GM23338 (cell line): ENCODE measurements around the gene TXNDC15. TPM values are rescaled to one million over a fixed set of nuclear protein-coding genes. Genes with fewer than 3 reads are reported as not detected.

ENCODE experiments used
- ATAC-seq: fragments of 200-7000 bp; cut with Tn5 transposase; 3 replicates; pipeline ENCODE4 v1.9.1; 2020
- DNase-seq: peaks from one replicate; pipeline ENCODE4 v3.0.0-alpha.2; 2015; ENCODE audit warnings: low spot score
- H2AFZ ChIP-seq: fragments of 200-600 bp; sonication (generic); 2 replicates; pipeline ENCODE4 v1.8.0; 2016; ENCODE audit warnings: antibody characterized with exemption, mild to moderate bottlenecking, moderate library complexity
- H3F3A ChIP-seq: fragments of 200-600 bp; sonication (generic); replicated peaks from 2 replicates; pipeline ENCODE4 v1.8.0; 2017; ENCODE audit warnings: antibody characterized with exemption, mixed run types, low read depth
- H3K27ac ChIP-seq: fragments of 200-600 bp; sonication (generic); 2 replicates; pipeline ENCODE4 v1.6.1; 2016; ENCODE audit warnings: low read depth
- H3K27me3 ChIP-seq: fragments of 200-600 bp; sonication (generic); 2 replicates; pipeline ENCODE4 v1.8.0; 2016; ENCODE audit warnings: mild to moderate bottlenecking, mixed run types, moderate library complexity; ENCODE audit not compliant: insufficient read depth
- H3K36me3 ChIP-seq: fragments of 200-600 bp; sonication (generic); 2 replicates; pipeline ENCODE4 v1.8.0; 2016; ENCODE audit warnings: mild to moderate bottlenecking; ENCODE audit not compliant: insufficient read depth
- H3K4me1 ChIP-seq: fragments of 200-600 bp; sonication (generic); 2 replicates; pipeline ENCODE4 v1.8.0; 2016; ENCODE audit warnings: mild to moderate bottlenecking, moderate library complexity; ENCODE audit not compliant: insufficient read depth
- H3K4me2 ChIP-seq: fragments of 200-600 bp; sonication (generic); 2 replicates; pipeline ENCODE4 v1.7.1; 2017; ENCODE audit warnings: mixed run types
- H3K4me3 ChIP-seq: fragments of 200-600 bp; sonication (generic); 2 replicates; pipeline ENCODE4 v1.6.1; 2016; ENCODE audit warnings: mixed run types
- H3K79me2 ChIP-seq: fragments of 200-600 bp; sonication (generic); replicated peaks from 2 replicates; pipeline ENCODE4 v1.8.0; 2017; ENCODE audit warnings: mild to moderate bottlenecking; ENCODE audit not compliant: insufficient read depth
- H3K9me2 ChIP-seq: fragments of 200-600 bp; sonication (generic); 2 replicates; pipeline ENCODE4 v1.8.0; 2017; ENCODE audit not compliant: insufficient read depth
- H4K20me1 ChIP-seq: fragments of 200-600 bp; sonication (generic); replicated peaks from 2 replicates; pipeline ENCODE4 v1.8.0; 2017; ENCODE audit warnings: mild to moderate bottlenecking; ENCODE audit not compliant: insufficient read depth
- H3K27ac Mint-ChIP-seq: 2 replicates; pipeline ENCODE4 v1.8.0; 2020; ENCODE audit warnings: inconsistent platforms, mild to moderate bottlenecking, moderate library complexity, mixed read lengths
- H3K27me3 Mint-ChIP-seq: 3 replicates; pipeline ENCODE4 v1.8.0; 2022; ENCODE audit warnings: low read depth, mild to moderate bottlenecking, moderate library complexity, mixed read lengths, inconsistent platforms; ENCODE audit not compliant: insufficient read depth, poor library complexity
- H3K36me3 Mint-ChIP-seq: 3 replicates; pipeline ENCODE4 v1.8.0; 2021; ENCODE audit warnings: low read depth, mild to moderate bottlenecking, inconsistent platforms, moderate library complexity, mixed read lengths
- H3K4me1 Mint-ChIP-seq: 3 replicates; pipeline ENCODE4 v1.8.0; 2020; ENCODE audit warnings: mild to moderate bottlenecking, inconsistent platforms, mixed read lengths
- H3K4me3 Mint-ChIP-seq: 3 replicates; pipeline ENCODE4 v1.8.0; 2021; ENCODE audit warnings: moderate library complexity, mild to moderate bottlenecking, inconsistent platforms, mixed read lengths
- H3K9me3 Mint-ChIP-seq: 3 replicates; pipeline ENCODE4 v1.8.0; 2020; ENCODE audit warnings: moderate library complexity, mild to moderate bottlenecking, inconsistent platforms, mixed read lengths
- CREB1 ChIP-seq: fragments of 250-450 bp; sonication (Bioruptor Pico); IDR thresholded peaks from 2 replicates; pipeline ENCODE4 v1.5.0; 2020; ENCODE audit warnings: low read depth, mild to moderate bottlenecking, moderate library complexity
- EZH2 ChIP-seq: fragments of 200-600 bp; sonication (generic); IDR thresholded peaks from one replicate; pipeline ENCODE4 v1.8.0; 2017; ENCODE audit warnings: antibody characterized with exemption, mild to moderate bottlenecking, low read depth; ENCODE audit not compliant: unreplicated experiment
- STAT1 ChIP-seq: IDR thresholded peaks from one replicate; pipeline ENCODE4 v1.6.1; 2016; ENCODE audit warnings: antibody characterized with exemption; ENCODE audit not compliant: unreplicated experiment
- ZNF114 ChIP-seq: fragments of 250-450 bp; sonication (Bioruptor Pico); IDR thresholded peaks from 2 replicates; pipeline ENCODE4 v1.5.0; 2020; ENCODE audit warnings: mild to moderate bottlenecking, moderate library complexity
- ZNF331 ChIP-seq: fragments of 250-450 bp; sonication (Bioruptor Pico); IDR thresholded peaks from 2 replicates; pipeline ENCODE4 v1.5.0; 2020; ENCODE audit warnings: low read depth, mild to moderate bottlenecking, moderate library complexity
- polyA plus RNA-seq: library from polyadenylated mRNA; unstranded; fragments of >200 nt; fragmentation: Nextera tagmentation; extraction: Ambion mirVana; gene quantifications from 2 replicates; pipeline ENCODE4 v1.2.1, GENCODE V29; 2016
- total RNA-seq: library from RNA; depleted of rRNA; stranded (reverse); fragments of >200 nt; shearing (Covaris generic); gene quantifications from 2 replicates; pipeline ENCODE4 v1.2.3, GENCODE V29; 2014
- TF ChIP-seq, protein P1 (sequence below), 2 experiments: fragments of 200-600 bp in 1 of 2; sonication (generic) in 1 of 2; conservative IDR thresholded peaks; 2 replicates each; pipeline versions ENCODE4 v1.5.1 to v1.6.1; 2016 to 2017; ENCODE audit warnings: antibody characterized with exemption in 2 of 2, low read depth in 2 of 2, mild to moderate bottlenecking in 2 of 2, moderate library complexity in 1 of 2
- TF ChIP-seq, protein P2 (sequence below): IDR thresholded peaks from one replicate; pipeline ENCODE4 v1.6.1; 2018; ENCODE audit warnings: antibody characterized with exemption; ENCODE audit not compliant: unreplicated experiment
- TF ChIP-seq, protein P3 (sequence below): IDR thresholded peaks from 2 replicates; pipeline ENCODE4 v1.6.1; 2016; ENCODE audit warnings: antibody characterized with exemption
- TF ChIP-seq, protein P4 (sequence below): fragments of 250-450 bp; sonication (Bioruptor Pico); IDR thresholded peaks from 2 replicates; pipeline ENCODE4 v1.5.0; 2020; ENCODE audit warnings: mild to moderate bottlenecking, moderate library complexity

The TXNDC15 gene
- total and polyA plus RNA-seq, 2 experiments from 2014 or later = 24.4 to 28.5 TPM

DNA sequence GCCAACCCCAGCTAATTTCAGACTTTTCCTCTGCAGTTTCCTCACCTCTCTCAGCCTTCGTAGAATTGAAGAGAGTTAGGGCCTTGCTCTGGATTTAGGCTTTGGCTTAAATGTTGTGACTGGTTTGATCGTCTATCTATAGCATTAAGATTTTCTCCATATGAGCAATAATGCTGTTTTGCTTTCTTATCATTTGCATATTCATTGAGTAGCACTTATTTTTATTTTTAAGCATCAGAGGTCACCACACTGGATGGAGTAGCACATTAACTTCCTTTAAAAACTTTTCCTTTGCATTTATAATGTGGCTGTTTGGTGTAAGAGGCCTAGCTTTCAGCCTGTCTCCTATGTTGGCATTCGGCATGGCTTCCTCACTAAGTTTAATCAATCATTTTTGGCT, 18.1 kb downstream of the TXNDC15 start:
- H3K4me3 Mint-ChIP-seq = no peak overlapping the region
- H3K27ac Mint-ChIP-seq = no peak overlapping the region
- no peaks in the 10 kb centered on the region for H3K27me3 ChIP-seq
- no peaks in the 10 kb centered on the region for H3K79me2 ChIP-seq
- H3K36me3 ChIP-seq = peaks cover 4% of the 10 kb centered on the region; the same call in 1 of the 2 replicates
- no peak overlapping the region for H2AFZ ChIP-seq
- H3K4me1 Mint-ChIP-seq = peaks cover 9% of the 10 kb centered on the region; the same call in 2 of the 3 replicates
- no peaks in the 10 kb centered on the region for H3K9me3 Mint-ChIP-seq
- no peak for ATAC-seq
- H3F3A ChIP-seq = no peaks in the 10 kb centered on the region
- H3K4me2 ChIP-seq = no peak overlapping the region
- no peak for DNase-seq
- H3K36me3 Mint-ChIP-seq = peaks cover 12% of the 10 kb centered on the region; the same call in 2 of the 3 replicates
- H3K27ac ChIP-seq = no peak overlapping the region
- peaks cover 8% of the 10 kb centered on the region for H3K27me3 Mint-ChIP-seq
- TF ChIP-seq EZH2 (no peak), STAT1 (no peak)
- TF ChIP-seq, protein P1, sequence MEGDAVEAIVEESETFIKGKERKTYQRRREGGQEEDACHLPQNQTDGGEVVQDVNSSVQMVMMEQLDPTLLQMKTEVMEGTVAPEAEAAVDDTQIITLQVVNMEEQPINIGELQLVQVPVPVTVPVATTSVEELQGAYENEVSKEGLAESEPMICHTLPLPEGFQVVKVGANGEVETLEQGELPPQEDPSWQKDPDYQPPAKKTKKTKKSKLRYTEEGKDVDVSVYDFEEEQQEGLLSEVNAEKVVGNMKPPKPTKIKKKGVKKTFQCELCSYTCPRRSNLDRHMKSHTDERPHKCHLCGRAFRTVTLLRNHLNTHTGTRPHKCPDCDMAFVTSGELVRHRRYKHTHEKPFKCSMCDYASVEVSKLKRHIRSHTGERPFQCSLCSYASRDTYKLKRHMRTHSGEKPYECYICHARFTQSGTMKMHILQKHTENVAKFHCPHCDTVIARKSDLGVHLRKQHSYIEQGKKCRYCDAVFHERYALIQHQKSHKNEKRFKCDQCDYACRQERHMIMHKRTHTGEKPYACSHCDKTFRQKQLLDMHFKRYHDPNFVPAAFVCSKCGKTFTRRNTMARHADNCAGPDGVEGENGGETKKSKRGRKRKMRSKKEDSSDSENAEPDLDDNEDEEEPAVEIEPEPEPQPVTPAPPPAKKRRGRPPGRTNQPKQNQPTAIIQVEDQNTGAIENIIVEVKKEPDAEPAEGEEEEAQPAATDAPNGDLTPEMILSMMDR (conservative IDR thresholded peaks at IDR 0.05; ENCODE audit: low read depth in 2 of 2) = no peak
- H3K4me1 ChIP-seq = no peaks in the 10 kb centered on the region
- no peaks in the 10 kb centered on the region for H3K9me2 ChIP-seq
- no peak overlapping the region for H3K4me3 ChIP-seq
- H4K20me1 ChIP-seq = no peaks in the 10 kb centered on the region; the same call in 1 of the 2 replicates

DNA sequence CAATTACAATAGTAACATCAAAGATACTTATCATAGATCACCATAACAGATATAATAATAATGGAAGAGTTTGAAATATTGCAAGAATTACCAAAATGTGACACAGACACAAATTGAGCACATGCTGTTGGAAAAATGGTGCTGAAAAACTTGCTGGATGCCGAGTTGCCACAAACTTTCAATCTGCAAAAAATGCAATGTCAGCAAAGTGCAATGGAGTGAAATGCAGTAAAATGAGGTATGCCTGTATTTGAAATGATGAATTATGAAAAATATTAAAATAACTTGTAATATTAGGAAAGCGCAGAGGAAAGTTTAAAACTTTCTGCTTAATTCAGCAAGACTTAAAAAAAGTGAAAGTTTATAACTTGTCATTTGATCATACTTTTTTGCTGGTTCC, 18.8 kb downstream of the TXNDC15 start:
- no peaks in the 10 kb centered on the region for H3K79me2 ChIP-seq
- no peak overlapping the region for H3K4me3 Mint-ChIP-seq
- TF ChIP-seq, protein P2, sequence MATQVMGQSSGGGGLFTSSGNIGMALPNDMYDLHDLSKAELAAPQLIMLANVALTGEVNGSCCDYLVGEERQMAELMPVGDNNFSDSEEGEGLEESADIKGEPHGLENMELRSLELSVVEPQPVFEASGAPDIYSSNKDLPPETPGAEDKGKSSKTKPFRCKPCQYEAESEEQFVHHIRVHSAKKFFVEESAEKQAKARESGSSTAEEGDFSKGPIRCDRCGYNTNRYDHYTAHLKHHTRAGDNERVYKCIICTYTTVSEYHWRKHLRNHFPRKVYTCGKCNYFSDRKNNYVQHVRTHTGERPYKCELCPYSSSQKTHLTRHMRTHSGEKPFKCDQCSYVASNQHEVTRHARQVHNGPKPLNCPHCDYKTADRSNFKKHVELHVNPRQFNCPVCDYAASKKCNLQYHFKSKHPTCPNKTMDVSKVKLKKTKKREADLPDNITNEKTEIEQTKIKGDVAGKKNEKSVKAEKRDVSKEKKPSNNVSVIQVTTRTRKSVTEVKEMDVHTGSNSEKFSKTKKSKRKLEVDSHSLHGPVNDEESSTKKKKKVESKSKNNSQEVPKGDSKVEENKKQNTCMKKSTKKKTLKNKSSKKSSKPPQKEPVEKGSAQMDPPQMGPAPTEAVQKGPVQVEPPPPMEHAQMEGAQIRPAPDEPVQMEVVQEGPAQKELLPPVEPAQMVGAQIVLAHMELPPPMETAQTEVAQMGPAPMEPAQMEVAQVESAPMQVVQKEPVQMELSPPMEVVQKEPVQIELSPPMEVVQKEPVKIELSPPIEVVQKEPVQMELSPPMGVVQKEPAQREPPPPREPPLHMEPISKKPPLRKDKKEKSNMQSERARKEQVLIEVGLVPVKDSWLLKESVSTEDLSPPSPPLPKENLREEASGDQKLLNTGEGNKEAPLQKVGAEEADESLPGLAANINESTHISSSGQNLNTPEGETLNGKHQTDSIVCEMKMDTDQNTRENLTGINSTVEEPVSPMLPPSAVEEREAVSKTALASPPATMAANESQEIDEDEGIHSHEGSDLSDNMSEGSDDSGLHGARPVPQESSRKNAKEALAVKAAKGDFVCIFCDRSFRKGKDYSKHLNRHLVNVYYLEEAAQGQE = no peak
- TF ChIP-seq, protein P3, sequence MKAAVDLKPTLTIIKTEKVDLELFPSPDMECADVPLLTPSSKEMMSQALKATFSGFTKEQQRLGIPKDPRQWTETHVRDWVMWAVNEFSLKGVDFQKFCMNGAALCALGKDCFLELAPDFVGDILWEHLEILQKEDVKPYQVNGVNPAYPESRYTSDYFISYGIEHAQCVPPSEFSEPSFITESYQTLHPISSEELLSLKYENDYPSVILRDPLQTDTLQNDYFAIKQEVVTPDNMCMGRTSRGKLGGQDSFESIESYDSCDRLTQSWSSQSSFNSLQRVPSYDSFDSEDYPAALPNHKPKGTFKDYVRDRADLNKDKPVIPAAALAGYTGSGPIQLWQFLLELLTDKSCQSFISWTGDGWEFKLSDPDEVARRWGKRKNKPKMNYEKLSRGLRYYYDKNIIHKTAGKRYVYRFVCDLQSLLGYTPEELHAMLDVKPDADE = no peak
- TF ChIP-seq ZNF331 (no peak), ZNF114 (CRISPR knock-in tag) (no peak), STAT1 (no peak), CREB1 (CRISPR knock-in tag) (no peak)
- TF ChIP-seq, protein P4, sequence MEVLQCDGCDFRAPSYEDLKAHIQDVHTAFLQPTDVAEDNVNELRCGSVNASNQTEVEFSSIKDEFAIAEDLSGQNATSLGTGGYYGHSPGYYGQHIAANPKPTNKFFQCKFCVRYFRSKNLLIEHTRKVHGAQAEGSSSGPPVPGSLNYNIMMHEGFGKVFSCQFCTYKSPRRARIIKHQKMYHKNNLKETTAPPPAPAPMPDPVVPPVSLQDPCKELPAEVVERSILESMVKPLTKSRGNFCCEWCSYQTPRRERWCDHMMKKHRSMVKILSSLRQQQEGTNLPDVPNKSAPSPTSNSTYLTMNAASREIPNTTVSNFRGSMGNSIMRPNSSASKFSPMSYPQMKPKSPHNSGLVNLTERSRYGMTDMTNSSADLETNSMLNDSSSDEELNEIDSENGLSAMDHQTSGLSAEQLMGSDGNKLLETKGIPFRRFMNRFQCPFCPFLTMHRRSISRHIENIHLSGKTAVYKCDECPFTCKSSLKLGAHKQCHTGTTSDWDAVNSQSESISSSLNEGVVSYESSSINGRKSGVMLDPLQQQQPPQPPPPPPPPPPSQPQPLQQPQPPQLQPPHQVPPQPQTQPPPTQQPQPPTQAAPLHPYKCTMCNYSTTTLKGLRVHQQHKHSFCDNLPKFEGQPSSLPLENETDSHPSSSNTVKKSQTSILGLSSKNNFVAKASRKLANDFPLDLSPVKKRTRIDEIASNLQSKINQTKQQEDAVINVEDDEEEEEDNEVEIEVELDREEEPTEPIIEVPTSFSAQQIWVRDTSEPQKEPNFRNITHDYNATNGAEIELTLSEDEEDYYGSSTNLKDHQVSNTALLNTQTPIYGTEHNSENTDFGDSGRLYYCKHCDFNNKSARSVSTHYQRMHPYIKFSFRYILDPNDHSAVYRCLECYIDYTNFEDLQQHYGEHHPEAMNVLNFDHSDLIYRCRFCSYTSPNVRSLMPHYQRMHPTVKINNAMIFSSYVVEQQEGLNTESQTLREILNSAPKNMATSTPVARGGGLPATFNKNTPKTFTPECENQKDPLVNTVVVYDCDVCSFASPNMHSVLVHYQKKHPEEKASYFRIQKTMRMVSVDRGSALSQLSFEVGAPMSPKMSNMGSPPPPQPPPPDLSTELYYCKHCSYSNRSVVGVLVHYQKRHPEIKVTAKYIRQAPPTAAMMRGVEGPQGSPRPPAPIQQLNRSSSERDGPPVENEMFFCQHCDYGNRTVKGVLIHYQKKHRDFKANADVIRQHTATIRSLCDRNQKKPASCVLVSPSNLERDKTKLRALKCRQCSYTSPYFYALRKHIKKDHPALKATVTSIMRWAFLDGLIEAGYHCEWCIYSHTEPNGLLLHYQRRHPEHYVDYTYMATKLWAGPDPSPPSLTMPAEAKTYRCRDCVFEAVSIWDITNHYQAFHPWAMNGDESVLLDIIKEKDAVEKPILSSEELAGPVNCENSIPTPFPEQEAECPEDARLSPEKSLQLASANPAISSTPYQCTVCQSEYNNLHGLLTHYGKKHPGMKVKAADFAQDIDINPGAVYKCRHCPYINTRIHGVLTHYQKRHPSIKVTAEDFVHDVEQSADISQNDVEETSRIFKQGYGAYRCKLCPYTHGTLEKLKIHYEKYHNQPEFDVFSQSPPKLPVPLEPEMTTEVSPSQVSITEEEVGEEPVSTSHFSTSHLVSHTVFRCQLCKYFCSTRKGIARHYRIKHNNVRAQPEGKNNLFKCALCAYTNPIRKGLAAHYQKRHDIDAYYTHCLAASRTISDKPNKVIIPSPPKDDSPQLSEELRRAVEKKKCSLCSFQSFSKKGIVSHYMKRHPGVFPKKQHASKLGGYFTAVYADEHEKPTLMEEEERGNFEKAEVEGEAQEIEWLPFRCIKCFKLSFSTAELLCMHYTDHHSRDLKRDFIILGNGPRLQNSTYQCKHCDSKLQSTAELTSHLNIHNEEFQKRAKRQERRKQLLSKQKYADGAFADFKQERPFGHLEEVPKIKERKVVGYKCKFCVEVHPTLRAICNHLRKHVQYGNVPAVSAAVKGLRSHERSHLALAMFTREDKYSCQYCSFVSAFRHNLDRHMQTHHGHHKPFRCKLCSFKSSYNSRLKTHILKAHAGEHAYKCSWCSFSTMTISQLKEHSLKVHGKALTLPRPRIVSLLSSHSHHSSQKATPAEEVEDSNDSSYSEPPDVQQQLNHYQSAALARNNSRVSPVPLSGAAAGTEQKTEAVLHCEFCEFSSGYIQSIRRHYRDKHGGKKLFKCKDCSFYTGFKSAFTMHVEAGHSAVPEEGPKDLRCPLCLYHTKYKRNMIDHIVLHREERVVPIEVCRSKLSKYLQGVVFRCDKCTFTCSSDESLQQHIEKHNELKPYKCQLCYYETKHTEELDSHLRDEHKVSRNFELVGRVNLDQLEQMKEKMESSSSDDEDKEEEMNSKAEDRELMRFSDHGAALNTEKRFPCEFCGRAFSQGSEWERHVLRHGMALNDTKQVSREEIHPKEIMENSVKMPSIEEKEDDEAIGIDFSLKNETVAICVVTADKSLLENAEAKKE = no peak

More for the DNA sequence above, 18.8 kb downstream of the TXNDC15 start:
- H2AFZ ChIP-seq = no peak overlapping the region
- DNase-seq (no peak), ATAC-seq (no peak)
- Mint-ChIP-seq H3K27me3 (peaks cover 6% of the 10 kb centered on the region), H3K27ac (no peak overlapping the region), H3K4me1 (peaks cover 9% of the 10 kb centered on the region; the same call in 2 of the 3 replicates), H3K36me3 (peaks cover 10% of the 10 kb centered on the region; the same call in 2 of the 3 replicates), H3K9me3 (no peaks in the 10 kb centered on the region)
- no peaks in the 10 kb centered on the region for H3F3A ChIP-seq
- H3K4me1 ChIP-seq = no peaks in the 10 kb centered on the region
- peaks cover 4% of the 10 kb centered on the region; the same call in 1 of the 2 replicates for H3K36me3 ChIP-seq
- no peak overlapping the region for H3K27ac ChIP-seq
- H3K4me2 ChIP-seq = no peak overlapping the region
- H3K27me3 ChIP-seq = no peaks in the 10 kb centered on the region
- H3K9me2 ChIP-seq = no peaks in the 10 kb centered on the region
- no peaks in the 10 kb centered on the region; the same call in 1 of the 2 replicates for H4K20me1 ChIP-seq
- no peak overlapping the region for H3K4me3 ChIP-seq
